Measurements from ENCODE around the gene TMEM38B. TPM values are rescaled to one million over a fixed set of nuclear protein-coding genes. Genes with fewer than 3 reads are reported as not detected.
"Not testable (repeated sequence)": the region's sequence is repeated elsewhere in the genome, so short reads cannot be mapped to it uniquely, and the experiment has no call there.

Gene TMEM38B
- total RNA-seq, 2 experiments from 2014 or later: 15.9 to 22.5 TPM

DNA sequence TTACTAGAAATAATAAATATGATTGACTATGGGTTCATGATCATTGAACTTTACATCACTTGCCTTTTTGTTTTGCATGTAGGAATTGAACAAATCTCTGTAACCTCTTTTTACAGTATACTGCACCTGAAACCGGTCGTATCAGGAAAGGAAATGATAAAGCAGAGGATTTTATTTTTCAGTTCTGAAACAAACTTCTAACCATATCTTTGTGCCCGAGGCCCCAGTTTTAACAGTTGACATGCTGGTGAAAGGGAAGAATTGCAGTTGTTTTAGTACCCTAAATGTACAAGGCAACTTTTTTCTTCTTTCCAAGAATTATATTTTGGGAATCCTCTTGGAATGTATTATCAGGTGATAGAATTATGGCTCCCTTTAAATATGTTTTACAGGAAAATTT is 27.8 kb downstream of the TMEM38B start:
- Histone ChIP-seq H3K27ac (ENCODE audit: low read depth, low read length, poor library complexity, severe bottlenecking) (no peak overlapping the region), H3K36me3 (ENCODE audit: insufficient read depth, low read length) (no peaks in the 10 kb centered on the region), H3K4me2 (ENCODE audit: low read length) (no peak overlapping the region), H3K9me3 (ENCODE audit: low read length) (no peaks in the 10 kb centered on the region), H3K79me2 (ENCODE audit: insufficient read depth, low read depth, low read length) (no peaks in the 10 kb centered on the region), H3K4me1 (ENCODE audit: insufficient read depth, low read length, poor library complexity, severe bottlenecking) (no peaks in the 10 kb centered on the region), H4K20me1 (ENCODE audit: insufficient read depth, low read length) (no peaks in the 10 kb centered on the region), H2AFZ (ENCODE audit: low read length) (no peak overlapping the region), H3K9me2 (ENCODE audit: insufficient read depth, low read length) (no peaks in the 10 kb centered on the region), H3K4me3 (ENCODE audit: low read depth, low read length, poor library complexity, severe bottlenecking) (no peak overlapping the region)
- TF ChIP-seq EZH2phosphoT487 (IDR thresholded peaks at IDR 0.05; ENCODE audit: borderline replicate concordance, low read depth, low read length): no peak
- TF ChIP-seq, protein P1, sequence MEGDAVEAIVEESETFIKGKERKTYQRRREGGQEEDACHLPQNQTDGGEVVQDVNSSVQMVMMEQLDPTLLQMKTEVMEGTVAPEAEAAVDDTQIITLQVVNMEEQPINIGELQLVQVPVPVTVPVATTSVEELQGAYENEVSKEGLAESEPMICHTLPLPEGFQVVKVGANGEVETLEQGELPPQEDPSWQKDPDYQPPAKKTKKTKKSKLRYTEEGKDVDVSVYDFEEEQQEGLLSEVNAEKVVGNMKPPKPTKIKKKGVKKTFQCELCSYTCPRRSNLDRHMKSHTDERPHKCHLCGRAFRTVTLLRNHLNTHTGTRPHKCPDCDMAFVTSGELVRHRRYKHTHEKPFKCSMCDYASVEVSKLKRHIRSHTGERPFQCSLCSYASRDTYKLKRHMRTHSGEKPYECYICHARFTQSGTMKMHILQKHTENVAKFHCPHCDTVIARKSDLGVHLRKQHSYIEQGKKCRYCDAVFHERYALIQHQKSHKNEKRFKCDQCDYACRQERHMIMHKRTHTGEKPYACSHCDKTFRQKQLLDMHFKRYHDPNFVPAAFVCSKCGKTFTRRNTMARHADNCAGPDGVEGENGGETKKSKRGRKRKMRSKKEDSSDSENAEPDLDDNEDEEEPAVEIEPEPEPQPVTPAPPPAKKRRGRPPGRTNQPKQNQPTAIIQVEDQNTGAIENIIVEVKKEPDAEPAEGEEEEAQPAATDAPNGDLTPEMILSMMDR (conservative IDR thresholded peaks at IDR 0.05; ENCODE audit: low read length): no peak
- DNase-seq (ENCODE audit: low spot score): no peak
- CTCF ChIA-PET (ENCODE audit: unreplicated experiment): no interaction called here
- intact Hi-C loops (cut with micrococcal nuclease; ENCODE audit: unreplicated experiment): no loop called here
- POLR2A ChIA-PET: interaction anchor here (1.5 kb wide), 1 partner anchor 15 kb away, joined by 5 read pairs; no protein-coding TSS in a partner anchor
- BruUV-seq (replicated peaks): no TSS peak

DNA sequence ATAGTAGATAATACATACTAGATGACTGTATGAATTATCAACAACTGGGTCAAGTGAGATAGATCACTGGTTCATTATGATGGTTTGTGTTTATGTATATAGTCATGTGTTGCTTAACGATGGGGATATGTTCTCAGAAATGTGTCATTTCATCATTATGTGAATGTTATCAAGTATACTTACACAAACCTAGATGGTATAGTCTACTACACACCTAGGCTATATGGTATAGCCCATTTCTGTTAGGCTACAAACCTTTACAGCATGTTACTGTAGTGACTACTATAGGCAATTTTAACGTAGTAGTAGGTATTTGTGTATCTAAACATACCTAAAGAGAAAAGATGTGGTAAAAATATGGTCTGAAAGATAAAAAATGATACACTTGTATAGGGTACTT is 31.0 kb downstream of the TMEM38B start:
- H3K4me2 ChIP-seq (ENCODE audit: low read length): no peak overlapping the region
- no peaks in the 10 kb centered on the region for H4K20me1 ChIP-seq (ENCODE audit: insufficient read depth, low read length)
- ChIA-PET POLR2A (interaction anchor here (1.2 kb wide), 1 partner anchor 11 kb away, joined by 3 read pairs; no protein-coding TSS in a partner anchor), CTCF (ENCODE audit: unreplicated experiment) (no interaction called here)
- BruUV-seq (replicated peaks): no TSS peak
- H2AFZ ChIP-seq (ENCODE audit: low read length): no peak overlapping the region
- no peaks in the 10 kb centered on the region for H3K9me3 ChIP-seq (ENCODE audit: low read length)
- DNase-seq (ENCODE audit: low spot score): no peak
- no peaks in the 10 kb centered on the region for H3K9me2 ChIP-seq (ENCODE audit: insufficient read depth, low read length)
- H3K36me3 ChIP-seq (ENCODE audit: insufficient read depth, low read length): no peaks in the 10 kb centered on the region
- no peak overlapping the region for H3K27ac ChIP-seq (ENCODE audit: low read depth, low read length, poor library complexity, severe bottlenecking)
- H3K4me3 ChIP-seq (ENCODE audit: low read depth, low read length, poor library complexity, severe bottlenecking): no peak overlapping the region
- intact Hi-C loops (cut with micrococcal nuclease; ENCODE audit: unreplicated experiment): no loop called here
- no peaks in the 10 kb centered on the region for H3K79me2 ChIP-seq (ENCODE audit: insufficient read depth, low read depth, low read length)
- H3K4me1 ChIP-seq (ENCODE audit: insufficient read depth, low read length, poor library complexity, severe bottlenecking): no peaks in the 10 kb centered on the region
- TF ChIP-seq, protein P1 (conservative IDR thresholded peaks at IDR 0.05; ENCODE audit: low read length): no peak
- TF ChIP-seq EZH2phosphoT487 (IDR thresholded peaks at IDR 0.05; ENCODE audit: borderline replicate concordance, low read depth, low read length): no peak

DNA sequence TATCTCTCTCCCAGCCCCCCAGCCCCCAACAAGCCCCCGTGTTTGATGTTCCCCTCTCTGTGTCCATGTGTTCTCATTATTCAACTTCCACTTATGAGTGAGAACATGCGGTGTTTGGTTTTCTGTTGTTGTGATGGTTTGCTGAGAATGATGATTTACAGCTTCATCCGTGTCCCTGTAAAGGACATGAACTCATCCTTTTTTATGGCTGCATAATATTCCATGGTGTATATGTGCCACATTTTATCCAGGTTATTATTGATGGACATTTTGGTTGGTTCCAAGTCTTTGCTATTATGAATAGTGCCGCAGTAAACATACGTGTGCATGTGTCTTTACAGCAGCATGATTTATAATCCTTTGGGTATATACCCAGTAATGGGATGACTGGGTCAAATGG is 33.9 kb downstream of the TMEM38B start:
- H3K4me2 ChIP-seq (ENCODE audit: low read length); H3K4me1 ChIP-seq (ENCODE audit: insufficient read depth, low read length, poor library complexity, severe bottlenecking); BruUV-seq (replicated peaks); H3K4me3 ChIP-seq (ENCODE audit: low read depth, low read length, poor library complexity, severe bottlenecking); H2AFZ ChIP-seq (ENCODE audit: low read length); POLR2A ChIA-PET; H3K79me2 ChIP-seq (ENCODE audit: insufficient read depth, low read depth, low read length); H3K36me3 ChIP-seq (ENCODE audit: insufficient read depth, low read length); intact Hi-C loops (cut with micrococcal nuclease; ENCODE audit: unreplicated experiment); H3K9me2 ChIP-seq (ENCODE audit: insufficient read depth, low read length); H4K20me1 ChIP-seq (ENCODE audit: insufficient read depth, low read length); H3K27ac ChIP-seq (ENCODE audit: low read depth, low read length, poor library complexity, severe bottlenecking); H3K9me3 ChIP-seq (ENCODE audit: low read length); DNase-seq (ENCODE audit: low spot score); CTCF ChIA-PET (ENCODE audit: unreplicated experiment): not testable (repeated sequence)

DNA sequence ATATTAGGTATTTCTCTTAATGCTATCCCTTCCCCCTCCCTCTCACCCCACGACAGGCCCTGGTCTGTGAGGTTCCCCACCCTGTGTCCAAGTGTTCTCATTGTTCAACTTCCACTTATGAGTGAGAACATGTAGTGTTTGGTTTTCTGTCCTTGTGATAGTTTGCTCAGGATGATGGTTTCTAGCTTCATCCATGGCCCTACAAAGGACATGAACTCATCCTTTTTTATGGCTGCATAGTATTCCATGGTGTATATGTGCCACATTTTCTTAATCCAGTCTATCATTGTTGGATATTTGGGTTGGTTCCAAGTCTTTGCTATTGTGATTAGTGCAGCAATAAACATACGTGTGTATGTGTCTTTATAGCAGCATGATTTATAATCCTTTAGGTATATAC is 37.1 kb downstream of the TMEM38B start:
- H3K27ac ChIP-seq (ENCODE audit: low read depth, low read length, poor library complexity, severe bottlenecking); intact Hi-C loops (cut with micrococcal nuclease; ENCODE audit: unreplicated experiment); H2AFZ ChIP-seq (ENCODE audit: low read length); H3K4me3 ChIP-seq (ENCODE audit: low read depth, low read length, poor library complexity, severe bottlenecking); H4K20me1 ChIP-seq (ENCODE audit: insufficient read depth, low read length); H3K79me2 ChIP-seq (ENCODE audit: insufficient read depth, low read depth, low read length); H3K36me3 ChIP-seq (ENCODE audit: insufficient read depth, low read length); H3K4me1 ChIP-seq (ENCODE audit: insufficient read depth, low read length, poor library complexity, severe bottlenecking); BruUV-seq (replicated peaks); DNase-seq (ENCODE audit: low spot score); POLR2A ChIA-PET; H3K4me2 ChIP-seq (ENCODE audit: low read length); H3K9me2 ChIP-seq (ENCODE audit: insufficient read depth, low read length); CTCF ChIA-PET (ENCODE audit: unreplicated experiment): not testable (repeated sequence)
- H3K9me3 ChIP-seq (ENCODE audit: low read length): peaks cover 17% of the 10 kb centered on the region
